ENCODE measurements around the gene GTSE1.
A peak's percentile ranks its signal among the peaks of the same experiment; 100 is the strongest.

GTSE1 gene

DNA sequence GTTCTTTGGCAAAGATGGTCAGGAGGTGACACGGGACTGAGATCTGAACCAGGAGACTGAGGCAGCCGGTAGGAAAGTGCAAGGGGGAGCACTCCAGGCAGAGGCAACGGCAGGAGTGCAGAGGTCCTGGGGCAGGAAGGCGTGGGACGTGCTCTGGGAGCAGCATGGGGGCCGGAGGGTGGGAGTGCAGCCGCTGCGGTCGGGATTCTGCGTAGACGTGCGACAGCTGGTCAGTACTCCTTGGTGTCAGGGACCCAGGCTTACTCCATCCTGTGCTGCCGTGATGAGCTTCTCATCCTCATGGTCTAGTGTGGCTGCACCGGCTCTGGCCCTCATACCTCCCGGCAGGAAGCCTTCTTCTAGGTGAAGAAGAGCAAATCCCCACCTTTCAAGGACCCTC lies 21.9 kb downstream of the GTSE1 start:
- DNase-seq (ENCODE audit: low read depth, low spot score), result no peak
- no peak overlapping the region for H3K4me3 ChIP-seq (ENCODE audit: low read length)

GRCh38 chr22:46319319-46319718 lies 22.6 kb downstream of the GTSE1 start:
- DNase-seq (ENCODE audit: low read depth, low spot score), result no peak

DNA sequence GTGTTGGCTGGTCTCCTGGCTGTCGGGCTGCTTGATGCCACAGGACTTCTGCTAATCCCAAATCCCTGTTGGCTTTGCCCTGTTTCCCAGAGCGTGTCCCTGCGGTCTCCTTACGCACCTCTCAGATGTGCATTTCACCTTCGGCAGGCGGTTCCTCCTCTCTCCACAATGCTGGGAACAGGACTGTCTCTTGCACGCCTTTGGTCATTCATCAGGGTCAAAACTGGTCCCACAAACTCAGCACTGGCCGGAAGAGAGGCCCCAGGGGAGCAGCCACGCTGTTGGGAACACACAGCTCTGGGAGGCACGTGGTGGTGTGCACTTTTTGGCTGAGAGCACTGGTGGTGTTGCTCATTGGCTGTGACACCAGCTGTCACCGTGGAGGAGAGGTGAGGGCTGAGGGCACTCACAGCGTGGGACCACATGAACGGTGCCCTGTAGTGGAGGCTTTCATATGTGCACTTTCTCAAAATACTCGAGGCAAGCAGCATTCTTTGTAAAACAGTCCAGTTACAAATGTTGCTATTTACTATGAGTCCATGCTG lies 23.6 kb downstream of the GTSE1 start:
- no peak overlapping the region for H3K4me3 ChIP-seq (ENCODE audit: low read length)
- no peak for DNase-seq (ENCODE audit: low read depth, low spot score)

More at GRCh38 chr22:46319319-46319718, 22.6 kb downstream of the GTSE1 start:
- no peak overlapping the region for H3K4me3 ChIP-seq (ENCODE audit: low read length)

GRCh38 chr22:46320716-46321386 lies 24.2 kb downstream of the GTSE1 start:
- H3K4me3 ChIP-seq (ENCODE audit: low read length), result no peak overlapping the region
- no peak for DNase-seq (ENCODE audit: low read depth, low spot score)

DNA sequence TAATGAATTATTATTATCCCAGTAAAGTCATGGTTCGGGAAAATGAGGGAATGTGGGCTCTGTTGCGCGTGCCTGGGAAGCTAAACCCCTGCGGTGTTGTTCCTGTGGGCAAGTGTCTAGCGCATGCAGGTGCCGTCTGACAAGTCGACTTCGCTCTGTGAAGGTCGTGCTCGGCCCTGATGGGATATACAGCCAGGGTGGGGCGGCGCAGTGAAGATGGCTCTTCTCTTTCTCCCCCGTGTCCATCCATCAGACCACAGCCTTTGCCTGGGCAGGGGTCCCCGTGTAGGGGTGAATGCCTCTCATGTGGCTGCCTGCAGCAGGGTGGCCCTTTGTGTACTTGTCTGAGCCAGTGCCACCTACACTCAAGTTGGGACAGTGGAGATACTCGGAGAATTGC lies 26.0 kb downstream of the GTSE1 start:
- no peak for DNase-seq (ENCODE audit: low read depth, low spot score)
- no peak overlapping the region for H3K4me3 ChIP-seq (ENCODE audit: low read length)

DNA sequence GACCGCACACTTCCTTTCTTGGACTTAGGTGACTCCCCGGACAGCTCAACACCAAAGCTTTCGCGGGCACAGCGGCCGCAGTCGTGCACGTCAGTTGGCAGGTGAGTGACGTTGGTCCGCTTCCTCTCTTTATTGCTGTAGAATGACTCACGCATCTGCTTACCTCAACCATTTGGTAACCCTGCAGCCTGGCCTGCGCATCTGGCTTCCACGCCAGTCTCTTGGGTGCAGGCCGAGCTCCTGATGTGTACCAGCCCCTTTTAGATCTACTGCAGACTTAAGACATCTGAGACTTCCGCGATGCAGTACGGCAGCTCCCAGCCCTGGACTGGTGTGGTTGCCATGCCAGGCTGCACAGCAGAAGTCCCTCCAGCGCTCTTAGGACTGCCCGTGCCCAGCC lies 26.5 kb downstream of the GTSE1 start:
- no peak overlapping the region for H3K4me3 ChIP-seq (ENCODE audit: low read length)

GRCh38 chr22:46326066-46326680 lies 29.5 kb downstream of the GTSE1 start:
- H3K4me3 ChIP-seq (ENCODE audit: low read length), result no peak overlapping the region
- no peak for DNase-seq (ENCODE audit: low read depth, low spot score)

More for the DNA sequence above, 26.5 kb downstream of the GTSE1 start:
- DNase-seq (ENCODE audit: low read depth, low spot score), result no peak

DNA sequence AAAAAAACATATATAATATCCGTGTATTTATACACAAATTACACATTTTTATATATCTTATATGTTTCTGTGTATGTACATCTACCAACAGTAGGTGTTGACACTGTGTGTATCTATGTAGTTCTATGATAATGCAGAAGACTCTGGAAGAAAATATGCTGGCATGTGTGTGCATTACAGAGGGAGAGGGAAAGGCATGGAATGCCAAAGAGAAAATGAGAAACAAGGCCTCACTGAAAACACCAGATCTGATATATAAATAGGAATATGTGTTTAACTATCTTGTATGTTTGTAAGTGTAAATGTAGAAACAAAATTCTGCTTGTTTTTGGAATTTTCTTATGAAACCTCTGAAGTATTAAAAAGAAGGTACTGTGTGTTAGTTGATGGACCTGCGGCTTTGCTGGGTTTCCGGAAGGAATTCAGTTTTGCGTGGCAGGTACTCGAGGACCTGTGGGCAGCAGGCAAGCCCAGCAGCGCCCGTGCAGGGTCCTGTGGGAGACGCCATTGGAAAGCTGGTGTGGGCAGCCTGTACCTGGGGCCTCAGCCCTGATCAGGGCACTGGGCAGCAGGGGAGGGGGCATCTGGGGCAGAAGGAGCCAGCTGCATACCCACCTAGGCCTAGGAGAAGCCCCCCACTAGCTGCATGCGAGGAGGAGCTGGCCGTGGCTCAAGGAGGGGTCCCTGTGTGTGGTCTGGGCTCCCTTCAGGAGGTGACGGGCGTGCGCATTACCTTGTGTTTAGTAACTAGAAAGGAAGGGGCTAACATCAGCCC lies 31.2 kb downstream of the GTSE1 start:
- no peak for DNase-seq (ENCODE audit: low read depth, low spot score)
- H3K4me3 ChIP-seq (ENCODE audit: low read length), result no peak overlapping the region

DNA sequence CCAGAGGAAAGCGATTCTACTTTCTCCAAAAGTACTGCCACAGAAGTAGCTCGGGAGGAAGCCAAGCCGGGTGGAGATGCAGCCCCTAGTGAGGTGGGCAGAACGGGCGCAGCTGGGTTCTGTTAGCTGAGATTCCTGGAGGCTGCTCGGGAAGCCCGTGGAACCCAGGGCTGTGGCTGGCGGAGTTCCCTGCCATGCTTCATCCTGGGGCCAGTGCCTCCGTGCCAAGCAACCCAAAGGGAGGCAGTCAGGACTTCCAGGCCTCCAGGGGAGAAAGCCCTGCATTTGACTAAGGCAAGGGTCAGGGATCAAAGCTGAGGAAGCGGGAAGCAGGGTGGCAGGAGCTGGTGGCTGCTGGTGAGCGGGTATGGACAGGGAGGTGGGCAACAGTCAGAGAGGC lies 32.1 kb downstream of the GTSE1 start:
- H3K4me3 ChIP-seq (ENCODE audit: low read length), result no peak overlapping the region
- DNase-seq (ENCODE audit: low read depth, low spot score), result no peak

DNA sequence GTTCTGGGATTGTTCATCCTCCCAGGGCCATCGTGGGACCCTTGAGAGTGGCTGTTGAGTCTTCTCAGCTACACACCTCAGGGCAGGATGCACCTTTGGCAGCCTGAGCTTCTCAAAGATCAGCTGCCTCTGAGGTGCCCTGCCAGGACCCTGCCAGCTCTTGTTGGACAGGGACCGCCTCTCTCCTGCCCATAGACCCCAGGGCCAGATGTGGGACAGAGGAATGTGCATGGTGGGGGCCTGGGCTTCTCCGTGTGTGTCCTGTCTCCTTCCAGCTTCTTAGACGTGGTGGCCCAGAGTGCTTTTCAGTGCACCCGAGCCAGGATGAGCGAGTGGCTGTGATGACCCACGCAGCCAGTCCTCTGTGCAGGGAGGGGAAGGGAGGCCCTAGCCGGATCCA lies 32.9 kb downstream of the GTSE1 start:
- no peak overlapping the region for H3K4me3 ChIP-seq (ENCODE audit: low read length)
- no peak for DNase-seq (ENCODE audit: low read depth, low spot score)

GRCh38 chr22:46330426-46330825 lies 33.8 kb downstream of the GTSE1 start:
- DNase-seq (ENCODE audit: low read depth, low spot score), result no peak

GRCh38 chr22:46331496-46331895 lies 34.8 kb downstream of the GTSE1 start:
- no peak for DNase-seq (ENCODE audit: low read depth, low spot score)
- H3K4me3 ChIP-seq (ENCODE audit: low read length), result no peak overlapping the region

More at GRCh38 chr22:46330426-46330825, 33.8 kb downstream of the GTSE1 start:
- H3K4me3 ChIP-seq (ENCODE audit: low read length), result no peak overlapping the region

GRCh38 chr22:46335201-46336118 lies 38.8 kb downstream of the GTSE1 start, which contains the start of gene TRMU:
Gene TRMU (plus strand): TSS chr22:46335714. CDS start chr22:46335765, 51 bp downstream.
- DNase-seq (ENCODE audit: low read depth, low spot score), result peak; percentile 64
- peak within 1 kb of the TSS; percentile 89 for H3K4me3 ChIP-seq (ENCODE audit: low read length)

DNA sequence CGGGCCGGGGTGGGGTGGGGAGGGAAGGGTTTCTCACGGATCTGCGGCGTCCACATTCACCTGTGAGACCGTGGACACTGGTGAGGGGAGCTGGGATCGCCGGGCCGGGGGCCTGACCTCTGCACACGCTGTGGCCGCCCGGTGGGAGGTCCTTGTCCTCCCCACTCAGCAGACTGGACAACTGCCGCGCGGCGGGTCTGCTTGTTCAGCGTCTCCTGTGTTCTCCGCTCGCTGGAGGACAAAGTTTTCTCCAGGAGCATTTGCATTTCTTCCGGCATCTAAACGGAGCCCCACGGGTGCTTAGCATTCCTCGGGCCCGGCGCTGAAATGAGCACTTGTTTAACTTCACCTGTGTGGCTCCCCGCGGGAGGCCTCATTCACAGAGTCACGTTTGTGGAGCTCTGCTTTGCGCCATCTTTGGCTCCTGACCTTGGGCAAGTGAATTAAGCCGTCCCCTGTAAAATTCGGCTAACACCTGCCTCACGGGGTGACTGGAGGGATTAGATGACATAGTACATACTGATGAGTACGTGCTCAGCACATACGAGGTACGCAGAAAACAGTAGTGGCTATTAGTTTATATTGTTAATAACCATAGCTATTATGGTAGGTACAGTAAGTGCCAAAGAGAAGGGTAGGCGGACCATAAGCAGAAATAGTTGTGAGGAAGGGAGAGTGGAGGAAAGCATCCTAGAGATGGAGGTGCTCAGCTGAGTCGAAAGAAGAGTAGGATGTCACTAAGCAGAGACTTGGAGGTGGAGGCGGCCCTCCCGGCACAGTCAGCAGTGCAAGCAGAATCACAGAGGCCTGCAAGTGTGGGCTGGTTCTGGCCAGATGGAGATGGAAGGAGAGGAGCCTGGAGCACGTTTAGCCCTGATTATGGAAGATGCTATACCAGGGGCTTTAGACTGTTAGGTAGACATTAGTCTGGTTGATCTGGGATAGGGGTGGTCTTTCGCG lies 39.7 kb downstream of the GTSE1 start:
- peak overlapping the region; percentile 89 for H3K4me3 ChIP-seq (ENCODE audit: low read length)
- DNase-seq (ENCODE audit: low read depth, low spot score), result no peak

DNA sequence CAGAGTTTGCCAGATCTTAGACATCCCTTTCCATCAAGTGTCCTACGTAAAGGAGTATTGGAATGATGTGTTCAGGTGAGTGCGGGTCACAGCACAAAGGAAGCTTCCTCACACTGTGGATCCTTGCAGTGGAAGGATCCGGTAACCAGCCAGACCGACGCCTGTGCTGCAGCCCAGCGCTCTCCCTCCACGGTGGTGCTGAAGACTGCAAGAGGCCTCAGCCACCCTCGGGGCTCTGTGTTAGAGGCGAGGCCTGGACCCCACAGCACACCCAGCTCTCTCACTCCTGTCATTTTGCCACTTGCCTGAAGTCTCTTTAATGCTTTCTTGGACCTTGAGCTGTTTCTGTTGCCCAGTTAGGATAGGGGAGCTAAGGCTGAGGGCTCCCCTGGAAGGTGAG lies 41.2 kb downstream of the GTSE1 start:
- H3K4me3 ChIP-seq (ENCODE audit: low read length), result no peak overlapping the region
- DNase-seq (ENCODE audit: low read depth, low spot score), result no peak

DNA sequence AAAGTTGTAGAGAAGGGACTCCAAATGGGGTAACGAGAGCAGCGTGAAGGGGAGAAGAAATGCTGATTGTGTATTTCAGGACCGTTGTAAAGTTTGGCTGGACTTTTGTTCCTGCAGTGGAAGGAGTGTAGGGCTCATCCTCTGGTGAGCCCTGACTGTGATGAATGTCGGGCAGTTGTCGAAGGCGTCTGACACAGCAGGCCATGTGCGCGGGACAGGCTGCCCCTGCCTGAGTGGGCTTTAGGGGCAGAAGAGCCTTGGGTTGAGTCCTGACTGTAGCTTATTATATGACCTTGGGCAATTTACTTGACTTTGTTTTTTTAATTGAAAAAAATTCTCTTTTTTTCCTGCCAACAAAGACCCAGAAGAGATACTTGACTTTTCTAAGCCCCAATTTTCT lies 42.0 kb downstream of the GTSE1 start:
- DNase-seq (ENCODE audit: low read depth, low spot score), result no peak
- no peak overlapping the region for H3K4me3 ChIP-seq (ENCODE audit: low read length)

DNA sequence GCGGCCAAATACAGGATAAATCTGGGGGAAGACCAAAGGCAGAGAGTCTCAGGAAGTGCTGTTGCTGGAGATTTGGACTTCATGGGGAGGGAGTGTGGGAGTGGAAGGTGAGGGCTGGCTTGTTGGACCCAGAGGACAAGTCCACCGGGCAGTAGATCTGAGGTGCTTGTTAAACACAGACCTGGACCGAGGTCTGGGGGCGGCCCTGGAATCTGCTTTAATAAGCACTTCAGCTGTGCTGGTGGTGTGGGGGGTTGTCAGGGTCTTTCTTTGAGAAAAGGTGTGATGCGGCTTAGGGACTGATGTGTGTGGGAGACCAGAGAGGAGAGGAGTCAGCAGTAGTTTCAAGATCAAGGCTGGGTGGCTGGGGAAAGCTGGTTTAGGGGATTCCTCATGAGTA lies 43.3 kb downstream of the GTSE1 start:
- no peak overlapping the region for H3K4me3 ChIP-seq (ENCODE audit: low read length)
- DNase-seq (ENCODE audit: low read depth, low spot score), result no peak

- no peak overlapping the region for H3K4me3 ChIP-seq (ENCODE audit: low read length)
- no peak for DNase-seq (ENCODE audit: low read depth, low spot score)
These were observed 44.0 kb downstream of the GTSE1 start for GRCh38 chr22:46340676-46341075.

Data from Jurkat, Clone E6-1 (cell line).